ENCODE data around the gene LRP1B.

Gene LRP1B

DNA sequence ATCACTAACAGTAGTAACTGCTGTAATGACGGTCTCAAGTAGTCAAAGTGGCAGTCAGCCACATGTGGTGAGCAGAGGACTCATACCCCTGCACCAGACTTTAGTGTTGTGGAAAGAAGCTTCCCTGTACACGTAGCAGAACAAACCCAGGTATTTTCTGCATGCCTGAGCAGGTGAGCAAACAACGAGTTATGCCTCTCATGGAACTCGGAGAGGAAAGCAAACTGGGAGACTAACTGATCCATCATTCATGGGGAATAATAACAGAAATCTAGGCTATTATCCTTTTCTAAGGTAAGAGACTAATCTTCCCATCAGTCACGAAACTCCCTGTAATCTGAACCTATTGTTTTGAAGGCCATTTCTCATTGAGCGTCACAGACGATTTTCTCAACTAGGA lies 1855.4 kb downstream of the LRP1B start:
- no peak overlapping the region for H3K9ac ChIP-seq
- no peaks in the 10 kb centered on the region for H4K20me1 ChIP-seq (ENCODE audit: insufficient read depth)
- H3K79me2 ChIP-seq (ENCODE audit: insufficient read depth, low read depth): no peaks in the 10 kb centered on the region
- no peak overlapping the region for H2AFZ ChIP-seq (ENCODE audit: low read depth)
- no peak overlapping the region for H3K27ac ChIP-seq
- H3K36me3 ChIP-seq (ENCODE audit: insufficient read depth): no peaks in the 10 kb centered on the region
- H3K4me2 ChIP-seq: no peak overlapping the region
- H3K4me3 ChIP-seq (IDR thresholded peaks at IDR 0.05; ENCODE audit: insufficient read depth, low read depth, low read length): no peak overlapping the region
- H3K27me3 ChIP-seq (ENCODE audit: insufficient read depth, low read depth): no peaks in the 10 kb centered on the region
- no peaks in the 10 kb centered on the region for H3K4me1 ChIP-seq (ENCODE audit: low read depth, poor library complexity, severe bottlenecking)
- TF ChIP-seq, protein P1, sequence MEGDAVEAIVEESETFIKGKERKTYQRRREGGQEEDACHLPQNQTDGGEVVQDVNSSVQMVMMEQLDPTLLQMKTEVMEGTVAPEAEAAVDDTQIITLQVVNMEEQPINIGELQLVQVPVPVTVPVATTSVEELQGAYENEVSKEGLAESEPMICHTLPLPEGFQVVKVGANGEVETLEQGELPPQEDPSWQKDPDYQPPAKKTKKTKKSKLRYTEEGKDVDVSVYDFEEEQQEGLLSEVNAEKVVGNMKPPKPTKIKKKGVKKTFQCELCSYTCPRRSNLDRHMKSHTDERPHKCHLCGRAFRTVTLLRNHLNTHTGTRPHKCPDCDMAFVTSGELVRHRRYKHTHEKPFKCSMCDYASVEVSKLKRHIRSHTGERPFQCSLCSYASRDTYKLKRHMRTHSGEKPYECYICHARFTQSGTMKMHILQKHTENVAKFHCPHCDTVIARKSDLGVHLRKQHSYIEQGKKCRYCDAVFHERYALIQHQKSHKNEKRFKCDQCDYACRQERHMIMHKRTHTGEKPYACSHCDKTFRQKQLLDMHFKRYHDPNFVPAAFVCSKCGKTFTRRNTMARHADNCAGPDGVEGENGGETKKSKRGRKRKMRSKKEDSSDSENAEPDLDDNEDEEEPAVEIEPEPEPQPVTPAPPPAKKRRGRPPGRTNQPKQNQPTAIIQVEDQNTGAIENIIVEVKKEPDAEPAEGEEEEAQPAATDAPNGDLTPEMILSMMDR (conservative IDR thresholded peaks at IDR 0.05; ENCODE audit: low read depth, low read length): no peak

DNA sequence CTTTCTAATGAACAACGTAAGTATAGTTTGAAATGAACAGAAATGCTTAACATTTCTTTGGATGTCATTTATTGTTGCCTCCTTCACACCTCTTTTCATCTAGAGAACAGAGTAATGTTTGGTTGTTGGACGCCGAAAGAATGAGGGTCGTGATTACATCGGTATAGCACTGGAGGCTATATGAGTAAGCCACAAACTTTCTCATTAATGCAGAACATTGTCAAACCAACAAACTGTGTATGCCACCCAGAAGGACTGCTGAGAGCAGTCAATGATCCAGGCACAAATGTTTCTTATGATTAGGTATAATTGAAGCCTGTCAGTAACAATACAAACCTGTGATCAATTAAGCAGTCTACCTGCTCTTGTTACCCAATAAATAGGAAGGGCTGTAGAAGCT lies 1855.9 kb downstream of the LRP1B start:
- no peak overlapping the region for H3K4me2 ChIP-seq
- no peak overlapping the region for H2AFZ ChIP-seq (ENCODE audit: low read depth)
- H3K36me3 ChIP-seq (ENCODE audit: insufficient read depth): no peaks in the 10 kb centered on the region
- H3K79me2 ChIP-seq (ENCODE audit: insufficient read depth, low read depth): no peaks in the 10 kb centered on the region
- no peak overlapping the region for H3K4me3 ChIP-seq (IDR thresholded peaks at IDR 0.05; ENCODE audit: insufficient read depth, low read depth, low read length)
- H3K4me1 ChIP-seq (ENCODE audit: low read depth, poor library complexity, severe bottlenecking): no peaks in the 10 kb centered on the region
- no peaks in the 10 kb centered on the region for H3K27me3 ChIP-seq (ENCODE audit: insufficient read depth, low read depth)
- no peaks in the 10 kb centered on the region for H4K20me1 ChIP-seq (ENCODE audit: insufficient read depth)
- TF ChIP-seq, protein P1 (conservative IDR thresholded peaks at IDR 0.05; ENCODE audit: low read depth, low read length): no peak
- no peak overlapping the region for H3K9ac ChIP-seq
- H3K27ac ChIP-seq: no peak overlapping the region

DNA sequence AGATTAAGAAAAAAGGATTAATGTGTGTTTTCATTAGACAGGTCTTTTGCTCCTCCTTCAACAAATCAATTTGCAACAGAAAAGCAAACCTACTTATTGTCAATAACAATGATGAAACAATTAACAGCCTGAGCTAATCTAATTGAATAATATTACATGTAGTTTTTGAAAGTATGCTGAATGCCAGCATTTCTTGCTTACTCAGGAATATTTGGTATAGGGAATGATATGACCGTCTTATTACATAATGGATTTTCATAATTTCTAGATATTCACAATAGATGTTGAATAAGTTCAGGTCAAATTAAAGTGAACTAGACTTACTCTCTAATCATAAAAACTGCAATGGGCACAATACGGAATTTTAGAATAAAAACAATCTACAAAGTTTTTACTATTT lies 1856.9 kb downstream of the LRP1B start:
- no peak overlapping the region for H3K4me3 ChIP-seq (IDR thresholded peaks at IDR 0.05; ENCODE audit: insufficient read depth, low read depth, low read length)
- no peak overlapping the region for H3K9ac ChIP-seq
- H2AFZ ChIP-seq (ENCODE audit: low read depth): no peak overlapping the region
- no peak overlapping the region for H3K4me2 ChIP-seq
- H3K4me1 ChIP-seq (ENCODE audit: low read depth, poor library complexity, severe bottlenecking): no peaks in the 10 kb centered on the region
- H3K79me2 ChIP-seq (ENCODE audit: insufficient read depth, low read depth): no peaks in the 10 kb centered on the region
- H3K27ac ChIP-seq: no peak overlapping the region
- H3K27me3 ChIP-seq (ENCODE audit: insufficient read depth, low read depth): no peaks in the 10 kb centered on the region
- no peaks in the 10 kb centered on the region for H3K36me3 ChIP-seq (ENCODE audit: insufficient read depth)
- no peaks in the 10 kb centered on the region for H4K20me1 ChIP-seq (ENCODE audit: insufficient read depth)
- TF ChIP-seq, protein P1 (conservative IDR thresholded peaks at IDR 0.05; ENCODE audit: low read depth, low read length): no peak

DNA sequence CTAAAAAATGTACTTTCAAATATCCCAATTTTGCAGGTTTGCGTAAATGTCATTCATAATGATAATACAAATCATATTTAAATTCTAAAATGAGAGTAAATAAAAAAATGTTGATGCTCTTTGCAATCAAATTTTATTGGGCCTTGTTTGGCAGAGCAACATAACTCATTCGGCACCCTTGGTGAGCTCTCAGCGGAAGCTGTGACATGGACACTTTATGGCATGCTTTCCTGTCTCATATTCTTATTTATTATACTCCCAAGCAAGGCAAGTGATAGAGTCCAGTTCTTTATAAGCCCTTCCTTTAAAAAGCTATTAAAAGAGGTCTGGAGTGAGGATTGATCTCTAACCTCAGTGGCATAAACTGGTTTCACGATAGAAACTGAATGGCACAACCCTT lies 1857.4 kb downstream of the LRP1B start:
- TF ChIP-seq, protein P1 (conservative IDR thresholded peaks at IDR 0.05; ENCODE audit: low read depth, low read length): no peak
- H4K20me1 ChIP-seq (ENCODE audit: insufficient read depth): no peaks in the 10 kb centered on the region
- H3K4me2 ChIP-seq: no peak overlapping the region
- no peak overlapping the region for H2AFZ ChIP-seq (ENCODE audit: low read depth)
- no peaks in the 10 kb centered on the region for H3K4me1 ChIP-seq (ENCODE audit: low read depth, poor library complexity, severe bottlenecking)
- no peaks in the 10 kb centered on the region for H3K36me3 ChIP-seq (ENCODE audit: insufficient read depth)
- H3K27ac ChIP-seq: no peak overlapping the region
- H3K27me3 ChIP-seq (ENCODE audit: insufficient read depth, low read depth): no peaks in the 10 kb centered on the region
- no peak overlapping the region for H3K4me3 ChIP-seq (IDR thresholded peaks at IDR 0.05; ENCODE audit: insufficient read depth, low read depth, low read length)
- no peaks in the 10 kb centered on the region for H3K79me2 ChIP-seq (ENCODE audit: insufficient read depth, low read depth)
- no peak overlapping the region for H3K9ac ChIP-seq

DNA sequence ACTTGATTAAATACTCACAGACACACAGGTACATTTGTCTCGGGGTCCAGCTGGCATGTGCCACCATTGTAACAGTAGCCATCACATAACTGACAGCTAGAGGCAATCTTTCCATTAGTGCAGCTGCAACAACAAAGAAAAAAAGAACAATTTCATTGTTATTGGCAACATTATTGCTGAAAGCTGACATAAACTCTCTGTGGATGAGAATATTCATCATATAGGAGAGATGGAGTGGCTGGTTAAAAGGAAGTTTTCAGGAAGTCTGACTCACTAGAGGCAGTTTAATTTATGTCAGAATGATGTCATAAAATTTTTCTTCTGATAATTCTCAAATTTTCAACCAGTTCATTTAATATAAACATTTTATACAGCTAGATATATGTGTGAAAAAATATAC lies 1860.6 kb downstream of the LRP1B start:
- H2AFZ ChIP-seq (ENCODE audit: low read depth): no peak overlapping the region
- no peaks in the 10 kb centered on the region for H3K27me3 ChIP-seq (ENCODE audit: insufficient read depth, low read depth)
- no peak overlapping the region for H3K27ac ChIP-seq
- H4K20me1 ChIP-seq (ENCODE audit: insufficient read depth): no peaks in the 10 kb centered on the region
- TF ChIP-seq, protein P1 (conservative IDR thresholded peaks at IDR 0.05; ENCODE audit: low read depth, low read length): no peak
- H3K4me3 ChIP-seq (IDR thresholded peaks at IDR 0.05; ENCODE audit: insufficient read depth, low read depth, low read length): no peak overlapping the region
- no peak overlapping the region for H3K4me2 ChIP-seq
- H3K9ac ChIP-seq: no peak overlapping the region
- H3K36me3 ChIP-seq (ENCODE audit: insufficient read depth): no peaks in the 10 kb centered on the region
- H3K79me2 ChIP-seq (ENCODE audit: insufficient read depth, low read depth): no peaks in the 10 kb centered on the region
- no peaks in the 10 kb centered on the region for H3K4me1 ChIP-seq (ENCODE audit: low read depth, poor library complexity, severe bottlenecking)

Data from KMS-11 (cell line).